ENCODE results near the gene EI24.

The EI24 gene

DNA sequence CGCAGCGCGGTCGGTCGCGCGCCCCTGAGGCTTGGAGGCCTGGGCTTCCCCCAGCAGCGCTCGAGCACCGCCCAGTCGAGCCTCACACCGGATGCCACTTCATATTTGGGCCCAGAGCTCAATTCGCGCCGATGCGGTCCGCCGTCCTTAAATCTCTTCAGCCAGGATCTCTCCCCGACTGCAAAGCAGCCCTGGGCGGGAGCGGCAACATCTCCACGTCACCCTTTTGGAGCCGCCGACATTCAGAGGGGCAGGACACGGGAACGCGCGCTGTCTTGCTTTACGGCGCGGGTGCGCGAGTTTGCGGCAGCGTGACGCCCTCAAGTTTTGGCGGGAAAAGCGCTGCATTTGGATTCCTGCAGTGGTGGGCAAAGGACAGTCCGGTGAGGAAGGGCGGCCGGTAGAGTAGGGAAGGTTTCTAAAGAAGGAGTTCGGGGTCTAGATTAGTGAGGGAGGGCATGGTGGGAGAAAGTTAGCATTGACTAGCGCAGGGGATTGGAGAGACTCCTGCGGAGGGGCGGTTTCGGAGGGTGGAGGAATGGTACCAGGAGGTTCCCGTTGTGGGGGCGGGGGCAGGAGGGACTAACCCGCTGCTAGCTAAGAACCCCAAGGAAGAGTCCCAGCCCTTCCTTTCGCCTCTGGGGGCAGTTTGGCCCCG, 56.5 kb downstream of the EI24 start:
- peaks cover 55% of the 10 kb centered on the region for H3K36me3 ChIP-seq (ENCODE audit: insufficient read depth, insufficient read length, low read length)
- DNase-seq (ENCODE audit: low read depth, low spot score): peak; percentile 90
- H3K27me3 ChIP-seq (ENCODE audit: insufficient read depth, insufficient read length): no peaks in the 10 kb centered on the region
- H3K9ac ChIP-seq (ENCODE audit: insufficient read length, low read depth): peak overlapping the region; percentile 96
- TF ChIP-seq YY1 (IDR thresholded peaks at IDR 0.05; ENCODE audit: insufficient read depth, insufficient read length): no peak
- TF ChIP-seq ZNF274 (IDR thresholded peaks at IDR 0.05; ENCODE audit: low read depth, low read length): no peak
- no peak for TF ChIP-seq SUZ12 (IDR thresholded peaks at IDR 0.05; ENCODE audit: extremely low read depth, insufficient read depth, insufficient read length)
- H3K4me1 ChIP-seq (ENCODE audit: insufficient read depth, insufficient read length): no peaks in the 10 kb centered on the region
- no peaks in the 10 kb centered on the region for H3K9me3 ChIP-seq (ENCODE audit: insufficient read depth, low read length)
- peak overlapping the region; percentile 59 for H3K4me3 ChIP-seq (ENCODE audit: insufficient read length, low read depth)

DNA sequence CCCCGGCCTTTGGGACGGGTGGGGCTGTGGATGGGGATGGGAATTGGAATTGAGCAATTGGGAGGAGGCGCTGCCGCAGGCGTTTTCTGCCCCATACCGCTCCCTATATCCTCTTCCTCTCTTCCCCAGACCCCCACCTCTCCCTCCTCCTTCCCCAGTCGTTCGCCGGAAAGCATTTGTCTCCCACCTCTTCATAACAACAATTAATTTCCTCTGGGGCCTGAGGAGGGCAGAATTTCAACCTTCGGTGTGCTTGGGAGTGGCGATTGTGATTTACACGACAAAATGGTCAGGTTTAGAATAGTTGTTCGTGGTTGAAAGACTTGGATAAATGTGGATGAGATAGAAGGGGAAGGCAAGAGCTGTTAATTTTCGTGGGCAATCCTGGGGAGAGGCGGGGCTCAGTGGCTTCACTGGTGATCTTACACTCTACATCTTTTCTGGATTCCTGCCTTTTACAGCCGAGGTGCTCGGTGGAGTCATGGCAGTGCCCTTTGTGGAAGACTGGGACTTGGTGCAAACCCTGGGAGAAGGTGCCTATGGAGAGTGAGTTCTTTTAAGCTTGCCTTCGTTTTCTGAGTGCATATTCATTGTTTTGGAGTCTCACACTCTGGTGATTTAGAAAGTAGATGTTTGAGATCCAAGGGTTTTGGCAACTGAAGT, 57.1 kb downstream of the EI24 start:
- H3K36me3 ChIP-seq (ENCODE audit: insufficient read depth, insufficient read length, low read length): peaks cover 52% of the 10 kb centered on the region
- no peak for TF ChIP-seq ZNF274 (IDR thresholded peaks at IDR 0.05; ENCODE audit: low read depth, low read length)
- TF ChIP-seq SUZ12 (IDR thresholded peaks at IDR 0.05; ENCODE audit: extremely low read depth, insufficient read depth, insufficient read length): no peak
- TF ChIP-seq YY1 (IDR thresholded peaks at IDR 0.05; ENCODE audit: insufficient read depth, insufficient read length): no peak

DNA sequence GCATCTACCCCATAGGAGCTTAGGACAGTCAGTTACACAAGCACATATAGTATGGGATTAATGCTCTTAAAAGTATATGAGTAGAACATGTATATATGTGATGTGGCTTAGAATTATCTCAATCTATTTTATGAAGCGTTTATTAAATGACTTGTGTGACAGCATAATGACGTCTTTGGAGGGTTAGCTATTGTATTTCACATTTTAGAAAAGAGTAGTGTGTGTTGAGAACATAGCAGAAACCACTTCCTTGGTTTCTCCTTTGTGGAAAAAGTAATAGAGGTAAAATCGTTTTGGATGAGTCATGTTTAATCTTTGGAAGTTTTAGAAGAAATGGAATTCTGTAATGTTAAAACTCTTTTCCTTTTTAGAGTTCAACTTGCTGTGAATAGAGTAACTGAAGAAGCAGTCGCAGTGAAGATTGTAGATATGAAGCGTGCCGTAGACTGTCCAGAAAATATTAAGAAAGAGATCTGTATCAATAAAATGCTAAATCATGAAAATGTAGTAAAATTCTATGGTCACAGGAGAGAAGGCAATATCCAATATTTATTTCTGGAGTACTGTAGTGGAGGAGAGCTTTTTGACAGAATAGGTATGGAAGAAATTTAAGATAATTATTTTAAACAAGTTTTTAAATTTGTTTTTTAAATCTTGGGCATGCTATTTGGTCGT, 58.1 kb downstream of the EI24 start:
- peak overlapping the region; percentile 59 for H3K4me3 ChIP-seq (ENCODE audit: insufficient read length, low read depth)
- H3K27me3 ChIP-seq (ENCODE audit: insufficient read depth, insufficient read length): no peaks in the 10 kb centered on the region
- DNase-seq (ENCODE audit: low read depth, low spot score): no peak
- H3K9ac ChIP-seq (ENCODE audit: insufficient read length, low read depth): peak overlapping the region; percentile 96
- no peaks in the 10 kb centered on the region for H3K9me3 ChIP-seq (ENCODE audit: insufficient read depth, low read length)
- no peaks in the 10 kb centered on the region for H3K4me1 ChIP-seq (ENCODE audit: insufficient read depth, insufficient read length)
- peaks cover 54% of the 10 kb centered on the region for H3K36me3 ChIP-seq (ENCODE audit: insufficient read depth, insufficient read length, low read length)
- TF ChIP-seq ZNF274 (IDR thresholded peaks at IDR 0.05; ENCODE audit: low read depth, low read length): no peak
- no peak for TF ChIP-seq SUZ12 (IDR thresholded peaks at IDR 0.05; ENCODE audit: extremely low read depth, insufficient read depth, insufficient read length)
- TF ChIP-seq YY1 (IDR thresholded peaks at IDR 0.05; ENCODE audit: insufficient read depth, insufficient read length): no peak

More for the DNA sequence above, 57.1 kb downstream of the EI24 start:
- Histone ChIP-seq H3K4me1 (ENCODE audit: insufficient read depth, insufficient read length) (no peaks in the 10 kb centered on the region), H3K9me3 (ENCODE audit: insufficient read depth, low read length) (no peaks in the 10 kb centered on the region), H3K27me3 (ENCODE audit: insufficient read depth, insufficient read length) (no peaks in the 10 kb centered on the region), H3K4me3 (ENCODE audit: insufficient read length, low read depth) (peak overlapping the region; percentile 59), H3K9ac (ENCODE audit: insufficient read length, low read depth) (peak overlapping the region; percentile 96)
- peak; percentile 76 for DNase-seq (ENCODE audit: low read depth, low spot score)

Measured in NT2/D1 (cell line).